GM12878 (cell line): Measurements from ENCODE around the gene FKBP11. TPM values are rescaled to one million over a fixed set of nuclear protein-coding genes. Genes with fewer than 3 reads are reported as not detected.

Experiments
- ATF3 ChIP-seq: IDR thresholded peaks from 2 replicates; pipeline ENCODE4 v1.6.1; 2011; ENCODE audit warnings: low read depth, mild to moderate bottlenecking, low read length, moderate library complexity, borderline replicate concordance; ENCODE audit errors: extremely low read depth
- BRCA1 ChIP-seq: IDR thresholded peaks from 2 replicates; pipeline ENCODE4 v1.6.1; 2011; ENCODE audit warnings: low read depth, low read length, improper control_type of control experiment
- CEBPB ChIP-seq, 2 experiments: fragments of 150-350 bp in 1 of 2; IDR thresholded peaks; 2 replicates each; pipeline ENCODE4 v1.6.1; 2012 to 2014; ENCODE audit warnings: low read depth in 2 of 2, low read length in 2 of 2, borderline replicate concordance in 1 of 2, inconsistent platforms in 1 of 2
- DPF2 ChIP-seq: fragments of 450-650 bp; IDR thresholded peaks from 2 replicates; pipeline ENCODE4 v1.6.1; 2017; ENCODE audit warnings: mild to moderate bottlenecking
- EGR1 ChIP-seq, 2 experiments: IDR thresholded peaks; 1 replicate in 1 of 2; 2 replicates in 1 of 2; pipeline ENCODE4 v1.6.1; 2011 to 2012; ENCODE audit warnings: low read depth in 2 of 2, low read length in 2 of 2, borderline replicate concordance in 1 of 2, mild to moderate bottlenecking in 1 of 2, moderate library complexity in 1 of 2
- FOXK2 ChIP-seq: fragments of 450-650 bp; IDR thresholded peaks from 2 replicates; pipeline ENCODE4 v1.6.1; 2017; ENCODE audit warnings: mild to moderate bottlenecking, moderate library complexity
- HDGF ChIP-seq: fragments of 450-650 bp; IDR thresholded peaks from 2 replicates; pipeline ENCODE4 v1.6.1; 2016; ENCODE audit warnings: antibody characterized with exemption
- IRF3 ChIP-seq: fragments of 450-650 bp; IDR thresholded peaks from 2 replicates; pipeline ENCODE4 v1.6.1; 2014; ENCODE audit warnings: mild to moderate bottlenecking
- KLF5 ChIP-seq: fragments of 450-650 bp; IDR thresholded peaks from 2 replicates; pipeline ENCODE4 v1.6.1; 2014; ENCODE audit warnings: mild to moderate bottlenecking; ENCODE audit not compliant: partially characterized antibody
- MAX ChIP-seq: IDR thresholded peaks from 2 replicates; pipeline ENCODE4 v1.6.1; 2012; ENCODE audit warnings: low read depth, low read length, improper control_type of control experiment
- NFYA ChIP-seq: IDR thresholded peaks from 2 replicates; pipeline ENCODE4 v1.6.1; 2011; ENCODE audit warnings: low read depth, mild to moderate bottlenecking, low read length, improper control_type of control experiment, borderline replicate concordance
- NR2F1 ChIP-seq: fragments of 450-650 bp; conservative IDR thresholded peaks from 2 replicates; pipeline ENCODE4 v1.6.1; 2017; ENCODE audit warnings: mild to moderate bottlenecking
- PKNOX1 ChIP-seq: fragments of 450-650 bp; IDR thresholded peaks from 2 replicates; pipeline ENCODE4 v1.6.1; 2016; ENCODE audit warnings: mild to moderate bottlenecking
- POLR2AphosphoS5 ChIP-seq: IDR thresholded peaks from 2 replicates; pipeline ENCODE4 v1.6.1; 2011; ENCODE audit warnings: mild to moderate bottlenecking, low read length, inconsistent platforms
- SMARCA5 ChIP-seq: fragments of 450-650 bp; IDR thresholded peaks from 2 replicates; pipeline ENCODE4 v1.6.1; 2017; ENCODE audit warnings: mild to moderate bottlenecking
- SP1 ChIP-seq: IDR thresholded peaks from one replicate; pipeline ENCODE4 v1.6.1; 2011; ENCODE audit warnings: low read depth, low read length
- SPI1 ChIP-seq: IDR thresholded peaks from 2 replicates; pipeline ENCODE4 v1.6.1; 2011; ENCODE audit warnings: low read depth, mild to moderate bottlenecking, low read length, moderate library complexity, borderline replicate concordance; ENCODE audit not compliant: insufficient read depth
- ZBTB11 ChIP-seq: fragments of 450-650 bp; formaldehyde crosslinking; IDR thresholded peaks from 2 replicates; pipeline ENCODE4 v1.5.0; 2022; ENCODE audit warnings: mild to moderate bottlenecking, missing genetic modification characterization
- ZNF687 ChIP-seq: fragments of 450-650 bp; IDR thresholded peaks from 2 replicates; pipeline ENCODE4 v1.6.1; 2017; ENCODE audit warnings: mild to moderate bottlenecking, moderate library complexity
- polyA plus RNA-seq, 11 experiments: library from polyadenylated mRNA; depleted of rRNA in 4 of 11; unstranded in 6 of 11; stranded (reverse) in 5 of 11; fragments of >200 nt; fragmentation: Nextera tagmentation in 4 of 11; fragmentation: Illumina TruSeq in 1 of 11; extraction: Ambion mirVana in 4 of 11; extraction: Trizol in 1 of 11; gene quantifications; 1 replicate in 1 of 11; 2 replicates in 10 of 11; pipeline versions ENCODE4 v1.2.1 to v1.2.3, GENCODE V29; 2011 to 2016; ENCODE audit warnings: inconsistent platforms in 2 of 11, missing spikeins in 2 of 11, low read depth in 1 of 11
- total RNA-seq, 4 experiments: library from RNA; depleted of rRNA in 3 of 4; stranded (reverse); fragments of >200 nt in 3 of 4; fragmentation: Illumina TruSeq in 1 of 4; extraction: Trizol in 1 of 4; gene quantifications; 2 replicates each; pipeline versions ENCODE4 v1.2.1 to v1.2.3, GENCODE V29; 2013 to 2021

The FKBP11 gene
- total and polyA plus RNA-seq, 10 of the 15 experiments (the other 5 are each of a cell fraction or from before 2014, with no cell fraction given), result 25.0 to 135 (median 56.5) TPM

GRCh38 chr12:48969833-48970701 is 44.8 kb upstream of the FKBP11 start (continued):
- TF ChIP-seq NFYA (no peak), BRCA1 (no peak), CEBPB (IDR thresholded peaks at IDR 0.05; ENCODE audit: borderline replicate concordance in 1 of 2, low read depth in 2 of 2, low read length in 2 of 2) (no peak), SMARCA5 (peak; percentile 34; the same call in 1 of the 2 replicates), DPF2 (peak; percentile 30; the same call in 1 of the 2 replicates), FOXK2 (no peak), HDGF (no peak), SP1 (no peak), ZBTB11 (CRISPR knock-in tag) (no peak), EGR1 (IDR thresholded peaks at IDR 0.05; ENCODE audit: borderline replicate concordance in 1 of 2, low read depth in 2 of 2, low read length in 2 of 2) (peak in 1 of 2 experiments; percentile 81; a peak in 1 of 3 replicates), ZNF687 (peak; percentile 65; the same call in 1 of the 2 replicates), NR2F1 (no peak), IRF3 (no peak), ATF3 (no peak), SPI1 (no peak), PKNOX1 (no peak), KLF5 (no peak), POLR2AphosphoS5 (no peak), MAX (peak; percentile 54; the same call in 1 of the 2 replicates)
